ENCODE data around the gene GRHL1. TPM values are rescaled to one million over a fixed set of nuclear protein-coding genes. Genes with fewer than 3 reads are reported as not detected.

The GRHL1 gene
- total RNA-seq, 1 experiment from 2014 or later: 2.5 TPM

DNA sequence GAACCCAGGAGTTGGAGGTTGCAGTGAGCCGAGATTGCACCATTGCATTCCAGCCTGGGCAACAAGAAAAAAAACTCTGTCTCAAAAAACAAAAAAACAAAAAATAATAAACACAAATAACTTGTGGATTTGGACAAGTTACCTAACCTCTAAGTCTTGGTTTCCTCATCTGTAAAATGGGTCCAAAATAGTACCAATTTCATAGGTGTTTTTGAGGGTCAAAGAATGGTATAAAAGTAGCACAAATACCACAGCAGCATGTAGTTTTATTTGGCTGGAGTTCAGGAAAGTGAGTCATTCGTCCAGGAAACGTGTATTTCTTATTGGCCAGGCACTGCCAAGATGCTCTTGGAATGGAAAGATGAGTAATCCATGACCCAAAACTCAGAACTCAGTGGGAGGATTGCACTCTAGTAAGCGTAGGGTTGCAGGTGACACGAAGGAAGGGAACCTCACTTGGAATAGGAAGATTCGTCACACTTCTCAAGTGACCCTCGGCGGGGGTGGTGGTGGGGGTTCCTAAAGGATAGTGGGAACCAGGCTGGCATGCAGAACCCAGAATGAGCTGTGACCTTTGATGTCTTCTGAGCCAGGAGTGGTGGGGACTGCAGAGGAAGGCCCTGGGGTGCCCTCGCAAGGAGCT, 24.4 kb downstream of the GRHL1 start:
- Histone ChIP-seq H2AK5ac (ENCODE audit: insufficient read length, low read length) (no peak overlapping the region), H2BK120ac (ENCODE audit: low read depth, low read length, poor library complexity, severe bottlenecking) (no peak overlapping the region), H3K9me3 (ENCODE audit: control insufficient read depth, low read depth, low read length) (no peaks in the 10 kb centered on the region), H4K5ac (ENCODE audit: insufficient read length, low read depth, low read length) (no peak overlapping the region), H3K18ac (ENCODE audit: insufficient read length, low read depth, low read length) (no peak overlapping the region), H3K9ac (ENCODE audit: extremely low read depth, insufficient read length, low read length) (no peak overlapping the region), H3K23me2 (ENCODE audit: insufficient read length, low read depth, low read length, poor library complexity, severe bottlenecking) (no peaks in the 10 kb centered on the region), H2BK15ac (ENCODE audit: low read depth, low read length) (no peak overlapping the region), H3K79me2 (ENCODE audit: insufficient read depth, low read length) (no peaks in the 10 kb centered on the region), H2BK12ac (ENCODE audit: insufficient read length, low read depth, low read length) (no peak overlapping the region), H3K27ac (ENCODE audit: insufficient read length, low read depth, low read length) (no peak overlapping the region), H3K27me3 (ENCODE audit: insufficient read depth, low read length) (no peaks in the 10 kb centered on the region), H3T11ph (ENCODE audit: low read length) (no peak overlapping the region), H3K14ac (ENCODE audit: insufficient read depth, low read length) (no peak overlapping the region), H4K20me1 (ENCODE audit: control insufficient read depth, insufficient read depth, insufficient read length) (no peaks in the 10 kb centered on the region), H3K4ac (ENCODE audit: low read depth, low read length) (no peak overlapping the region), H4K8ac (replicated peaks; ENCODE audit: insufficient read length, low read depth, low read length) (no peak overlapping the region), H4K91ac (ENCODE audit: insufficient read length, low read depth, low read length) (no peak overlapping the region), H2AFZ (ENCODE audit: low read length) (no peak overlapping the region), H2BK20ac (ENCODE audit: low read depth, low read length, poor library complexity, severe bottlenecking) (no peak overlapping the region), H3K4me2 (ENCODE audit: insufficient read depth, insufficient read length, low read length) (no peak overlapping the region), H3K23ac (ENCODE audit: insufficient read length, low read depth, low read length) (no peak overlapping the region), H3K79me1 (ENCODE audit: insufficient read depth, low read depth, low read length, poor library complexity, severe bottlenecking) (no peaks in the 10 kb centered on the region), H3K56ac (ENCODE audit: insufficient read length, low read depth, low read length) (no peak overlapping the region), H3K4me1 (ENCODE audit: insufficient read depth, low read length) (no peaks in the 10 kb centered on the region), H2BK5ac (ENCODE audit: insufficient read length, low read length) (no peak overlapping the region)
- TF ChIP-seq, protein P1, sequence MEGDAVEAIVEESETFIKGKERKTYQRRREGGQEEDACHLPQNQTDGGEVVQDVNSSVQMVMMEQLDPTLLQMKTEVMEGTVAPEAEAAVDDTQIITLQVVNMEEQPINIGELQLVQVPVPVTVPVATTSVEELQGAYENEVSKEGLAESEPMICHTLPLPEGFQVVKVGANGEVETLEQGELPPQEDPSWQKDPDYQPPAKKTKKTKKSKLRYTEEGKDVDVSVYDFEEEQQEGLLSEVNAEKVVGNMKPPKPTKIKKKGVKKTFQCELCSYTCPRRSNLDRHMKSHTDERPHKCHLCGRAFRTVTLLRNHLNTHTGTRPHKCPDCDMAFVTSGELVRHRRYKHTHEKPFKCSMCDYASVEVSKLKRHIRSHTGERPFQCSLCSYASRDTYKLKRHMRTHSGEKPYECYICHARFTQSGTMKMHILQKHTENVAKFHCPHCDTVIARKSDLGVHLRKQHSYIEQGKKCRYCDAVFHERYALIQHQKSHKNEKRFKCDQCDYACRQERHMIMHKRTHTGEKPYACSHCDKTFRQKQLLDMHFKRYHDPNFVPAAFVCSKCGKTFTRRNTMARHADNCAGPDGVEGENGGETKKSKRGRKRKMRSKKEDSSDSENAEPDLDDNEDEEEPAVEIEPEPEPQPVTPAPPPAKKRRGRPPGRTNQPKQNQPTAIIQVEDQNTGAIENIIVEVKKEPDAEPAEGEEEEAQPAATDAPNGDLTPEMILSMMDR (conservative IDR thresholded peaks at IDR 0.05): no peak
- DNase-seq: no peak
- Mint-ChIP-seq H3K36me3 (ENCODE audit: insufficient read depth in 1 of 3, low read depth in 3 of 3) (no peaks in the 10 kb centered on the region; a peak in 2 of 7 replicates), H3K9me3 (no peaks in the 10 kb centered on the region), H3K4me1 (peaks cover 6 to 8% of the 10 kb centered on the region in 2 experiments; a peak in 3 of 4 replicates), H3K27ac (no peak overlapping the region), H3K4me3 (no peak overlapping the region), H3K27me3 (ENCODE audit: low read depth) (no peaks in the 10 kb centered on the region; the same call in 1 of the 2 replicates)
- no CpG with 5 or more reads among the region's 9 CpGs for WGBS (ENCODE audit: extremely low coverage, insufficient read length, low lambda C conversion rate)
